Hepatocyte (in vitro differentiated cells): ENCODE measurements around the gene ADCY4. TPM values are rescaled to one million over a fixed set of nuclear protein-coding genes. Genes with fewer than 3 reads are reported as not detected.

ENCODE experiments used
- DNase-seq: peaks from one replicate; pipeline ENCODE4 v3.0.0-alpha.2; 2016; ENCODE audit warnings: low spot score
- H2AFZ ChIP-seq: fragments of 200-600 bp; sonication (generic); 2 replicates; pipeline ENCODE4 v1.6.0; 2016; ENCODE audit warnings: antibody characterized with exemption, mild to moderate bottlenecking
- H3K27ac ChIP-seq: fragments of 200-600 bp; sonication (generic); 2 replicates; pipeline ENCODE4 v1.5.1; 2016; ENCODE audit warnings: mild to moderate bottlenecking
- H3K27me3 ChIP-seq: fragments of 200-600 bp; sonication (generic); 2 replicates; pipeline ENCODE4 v1.6.1; 2016
- H3K36me3 ChIP-seq: fragments of 200-600 bp; sonication (generic); replicated peaks from 2 replicates; pipeline ENCODE4 v1.5.1; 2016; ENCODE audit warnings: low read depth; ENCODE audit not compliant: insufficient read depth
- H3K4me1 ChIP-seq: fragments of 200-600 bp; sonication (generic); 2 replicates; pipeline ENCODE4 v1.5.1; 2016; ENCODE audit warnings: mild to moderate bottlenecking, moderate library complexity; ENCODE audit not compliant: insufficient read depth
- H3K4me2 ChIP-seq: fragments of 200-600 bp; sonication (generic); 2 replicates; pipeline ENCODE4 v1.6.0; 2016
- H3K4me3 ChIP-seq: fragments of 200-600 bp; sonication (generic); 2 replicates; pipeline ENCODE4 v1.5.1; 2016; ENCODE audit warnings: mild to moderate bottlenecking
- H3K79me2 ChIP-seq: fragments of 200-600 bp; sonication (generic); 2 replicates; pipeline ENCODE4 v1.6.0; 2017; ENCODE audit warnings: mild to moderate bottlenecking
- H3K9me2 ChIP-seq: fragments of 200-600 bp; sonication (generic); replicated peaks from 2 replicates; pipeline ENCODE4 v1.6.0; 2017; ENCODE audit warnings: mild to moderate bottlenecking; ENCODE audit not compliant: insufficient read depth
- H3K9me3 ChIP-seq: fragments of 200-600 bp; sonication (generic); 2 replicates; pipeline ENCODE4 v1.5.1; 2016; ENCODE audit warnings: low read depth, mild to moderate bottlenecking
- H4K20me1 ChIP-seq: fragments of 200-600 bp; sonication (generic); 2 replicates; pipeline ENCODE4 v1.6.0; 2016; ENCODE audit warnings: mild to moderate bottlenecking; ENCODE audit not compliant: insufficient read depth, poor library complexity, severe bottlenecking
- EZH2 ChIP-seq: fragments of 200-600 bp; sonication (generic); IDR thresholded peaks from 2 replicates; pipeline ENCODE4 v1.6.1; 2016; ENCODE audit warnings: antibody characterized with exemption, mild to moderate bottlenecking, borderline replicate concordance
- EZH2phosphoT487 ChIP-seq: fragments of 200-600 bp; sonication (generic); IDR thresholded peaks from one replicate; pipeline ENCODE4 v1.6.1; 2018; ENCODE audit warnings: antibody characterized with exemption, mild to moderate bottlenecking, low read depth, moderate library complexity; ENCODE audit not compliant: unreplicated experiment, severe bottlenecking
- WGBS: methylation state at CpG from one replicate; pipeline ENCODE4 v1.1.6; 2016; ENCODE audit warnings: low lambda C conversion rate; ENCODE audit errors: missing lambda C conversion rate; 5-methylcytosine and 5-hydroxymethylcytosine counted together
- polyA plus RNA-seq: library from polyadenylated mRNA; unstranded; fragments of >200 nt; fragmentation: Nextera tagmentation; extraction: Ambion mirVana; gene quantifications from 2 replicates; pipeline ENCODE4 v1.2.1, GENCODE V29; 2016
- total RNA-seq: library from RNA; depleted of rRNA; stranded (reverse); fragments of >200 nt; gene quantifications from 2 replicates; pipeline ENCODE4 v1.2.3, GENCODE V29; 2014
- TF ChIP-seq, protein P1 (sequence below): fragments of 200-600 bp; sonication (generic); IDR thresholded peaks from 2 replicates; pipeline ENCODE4 v1.5.1; 2016; ENCODE audit warnings: antibody characterized with exemption, mild to moderate bottlenecking; ENCODE audit not compliant: poor library complexity

ADCY4 gene
- total and polyA plus RNA-seq, 2 experiments from 2014 or later = 0.63 to 1.3 TPM

- Histone ChIP-seq H2AFZ (no peak overlapping the region), H3K79me2 (peaks cover 2% of the 10 kb centered on the region), H3K9me3 (no peaks in the 10 kb centered on the region), H3K4me2 (peak overlapping the region; percentile 76), H3K4me1 (peaks cover 5% of the 10 kb centered on the region), H4K20me1 (no peaks in the 10 kb centered on the region), H3K36me3 (no peaks in the 10 kb centered on the region), H3K4me3 (no peak overlapping the region), H3K27me3 (no peaks in the 10 kb centered on the region), H3K27ac (peak overlapping the region; percentile 98), H3K9me2 (no peaks in the 10 kb centered on the region)
- TF ChIP-seq EZH2phosphoT487 (no peak), EZH2 (no peak)
- TF ChIP-seq, protein P1, sequence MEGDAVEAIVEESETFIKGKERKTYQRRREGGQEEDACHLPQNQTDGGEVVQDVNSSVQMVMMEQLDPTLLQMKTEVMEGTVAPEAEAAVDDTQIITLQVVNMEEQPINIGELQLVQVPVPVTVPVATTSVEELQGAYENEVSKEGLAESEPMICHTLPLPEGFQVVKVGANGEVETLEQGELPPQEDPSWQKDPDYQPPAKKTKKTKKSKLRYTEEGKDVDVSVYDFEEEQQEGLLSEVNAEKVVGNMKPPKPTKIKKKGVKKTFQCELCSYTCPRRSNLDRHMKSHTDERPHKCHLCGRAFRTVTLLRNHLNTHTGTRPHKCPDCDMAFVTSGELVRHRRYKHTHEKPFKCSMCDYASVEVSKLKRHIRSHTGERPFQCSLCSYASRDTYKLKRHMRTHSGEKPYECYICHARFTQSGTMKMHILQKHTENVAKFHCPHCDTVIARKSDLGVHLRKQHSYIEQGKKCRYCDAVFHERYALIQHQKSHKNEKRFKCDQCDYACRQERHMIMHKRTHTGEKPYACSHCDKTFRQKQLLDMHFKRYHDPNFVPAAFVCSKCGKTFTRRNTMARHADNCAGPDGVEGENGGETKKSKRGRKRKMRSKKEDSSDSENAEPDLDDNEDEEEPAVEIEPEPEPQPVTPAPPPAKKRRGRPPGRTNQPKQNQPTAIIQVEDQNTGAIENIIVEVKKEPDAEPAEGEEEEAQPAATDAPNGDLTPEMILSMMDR = no peak
- WGBS = 86% methylated on average over 7 of the region's 7 CpGs
- no peak for DNase-seq
These were observed 26.3 kb downstream of the ADCY4 start for GRCh38 chr14:24308342-24309124.

DNA sequence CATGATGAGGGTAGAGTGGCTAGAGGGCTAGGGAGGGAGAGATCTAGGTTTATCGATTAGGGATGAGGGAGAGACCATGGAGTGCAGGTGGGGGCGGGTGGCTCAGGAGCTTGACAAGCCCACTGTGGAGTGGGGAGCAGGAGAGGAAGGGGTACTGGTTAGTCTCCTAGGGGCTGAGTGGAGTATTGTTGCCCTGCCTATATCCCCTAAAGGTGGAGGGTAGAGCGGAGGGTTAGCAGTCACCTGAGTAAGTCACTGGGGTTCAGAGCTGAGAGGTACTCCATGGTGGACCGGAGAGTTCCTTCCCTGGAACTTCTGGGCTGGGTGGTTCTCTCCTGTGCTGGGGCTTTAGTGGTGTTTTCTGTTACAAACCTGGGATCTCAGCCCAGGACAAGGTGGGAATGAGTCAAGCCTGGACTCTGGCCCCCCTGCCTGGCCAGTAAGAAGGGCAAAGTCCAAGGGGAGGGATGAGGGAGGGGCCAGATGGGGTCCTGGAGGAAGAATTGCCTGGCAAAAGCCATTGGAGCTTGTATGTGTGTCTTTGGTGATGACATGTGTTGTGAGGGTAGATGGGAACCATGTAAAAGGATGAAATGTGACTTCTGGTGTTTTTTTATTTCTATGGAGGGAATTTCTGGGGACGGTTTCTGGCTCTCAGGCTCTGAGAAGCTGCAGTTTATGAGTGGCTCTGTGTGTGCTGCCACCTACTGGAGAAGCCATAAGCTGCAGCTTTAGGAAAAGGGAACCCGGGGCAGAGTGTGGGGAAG, 27.1 kb downstream of the ADCY4 start, which contains the start of gene CIDEB:
TSS of gene CIDEB (minus strand) at position 403 of the 767 bp plus-strand sequence. CDS start at position 284, 119 bp downstream.
- H3K4me2 ChIP-seq = peak within 1 kb of the TSS; percentile 76
- no peaks in the 10 kb centered on the region for H3K9me2 ChIP-seq
- H4K20me1 ChIP-seq = no peaks in the 10 kb centered on the region
- WGBS = 57% methylated on average over 6 of the region's 6 CpGs
- H3K79me2 ChIP-seq = peaks cover 2% of the 10 kb centered on the region
- H3K27ac ChIP-seq = peak within 1 kb of the TSS; percentile 98
- H3K27me3 ChIP-seq = no peaks in the 10 kb centered on the region
- TF ChIP-seq EZH2phosphoT487 (no peak), EZH2 (no peak)
- TF ChIP-seq, protein P1 = peak; percentile 97
- H3K36me3 ChIP-seq = no peaks in the 10 kb centered on the region
- peak within 1 kb of the TSS; percentile 12 for H3K4me3 ChIP-seq
- peak; percentile 89 for DNase-seq
- peaks cover 5% of the 10 kb centered on the region for H3K4me1 ChIP-seq
- no peaks in the 10 kb centered on the region for H3K9me3 ChIP-seq
- no peak within 1 kb of the TSS for H2AFZ ChIP-seq

GRCh38 chr14:24307156-24307574, 27.7 kb downstream of the ADCY4 start:
- Histone ChIP-seq H3K4me2 (peak overlapping the region; percentile 76), H3K4me1 (peaks cover 5% of the 10 kb centered on the region), H3K9me3 (no peaks in the 10 kb centered on the region), H2AFZ (no peak overlapping the region), H3K79me2 (peaks cover 2% of the 10 kb centered on the region), H3K36me3 (no peaks in the 10 kb centered on the region), H4K20me1 (no peaks in the 10 kb centered on the region), H3K27me3 (no peaks in the 10 kb centered on the region), H3K9me2 (no peaks in the 10 kb centered on the region), H3K27ac (peak overlapping the region; percentile 98), H3K4me3 (peak overlapping the region; percentile 12)
- no peak for DNase-seq
- 76% methylated on average over 11 of the region's 11 CpGs for WGBS
- no peak for TF ChIP-seq EZH2phosphoT487

GRCh38 chr14:24304019-24304387, 30.9 kb downstream of the ADCY4 start:
- Histone ChIP-seq H3K4me1 (peaks cover 14% of the 10 kb centered on the region), H3K36me3 (no peaks in the 10 kb centered on the region), H3K9me3 (no peaks in the 10 kb centered on the region), H4K20me1 (no peaks in the 10 kb centered on the region), H3K9me2 (no peaks in the 10 kb centered on the region), H2AFZ (no peak overlapping the region), H3K4me2 (no peak overlapping the region), H3K27ac (no peak overlapping the region), H3K27me3 (no peaks in the 10 kb centered on the region), H3K79me2 (peaks cover 22% of the 10 kb centered on the region), H3K4me3 (no peak overlapping the region)
- TF ChIP-seq, protein P1 = no peak
- TF ChIP-seq EZH2 (no peak), EZH2phosphoT487 (no peak)
- WGBS = 99% methylated on average over 11 of the region's 11 CpGs
- no peak for DNase-seq
